Endothelial cell of umbilical vein (primary cell): ENCODE data around the gene TTYH2. TPM values are rescaled to one million over a fixed set of nuclear protein-coding genes. Genes with fewer than 3 reads are reported as not detected.

Source experiments
- BruUV-seq: library from RNA; stranded (reverse); fragments of 400-500 nt; replicated peaks from 2 replicates; lab custom pipeline; 2021; lab: Mats Ljungman, UMichigan
- CTCF ChIA-PET: fragments of 300-600, 350-600 bp; sonication (Branson Sonifier 250); formaldehyde crosslinking; loops from one replicate; lab custom pipeline; 2021; ENCODE audit warnings: antibody characterized with exemption, inconsistent platforms; lab: Charles Lee
- POLR2A ChIA-PET: fragments of 300-600, 350-600 bp; sonication (Branson Sonifier 250); formaldehyde crosslinking; loops from one replicate; lab custom pipeline; 2021; ENCODE audit warnings: antibody characterized with exemption, inconsistent platforms; lab: Charles Lee
- DNase-seq: peaks from one replicate; pipeline ENCODE4 v3.0.0-alpha.2; 2011; ENCODE audit warnings: low read depth, low spot score
- FAIRE-seq: peaks from 2 replicates; lab custom pipeline; 2011; peaks lifted over from hg19 to GRCh38; lab: Jason Lieb, UNC
- H2AFZ ChIP-seq: 2 replicates; pipeline ENCODE4 v1.6.0; 2012; ENCODE audit warnings: low read depth, low read length, control low read depth, inconsistent platforms
- H3K27ac ChIP-seq: 2 replicates; pipeline ENCODE4 v1.5.1; 2011; ENCODE audit warnings: low read depth, mild to moderate bottlenecking, control low read depth, low read length, moderate library complexity; ENCODE audit not compliant: insufficient read depth
- H3K27me3 ChIP-seq, 2 experiments: 2 replicates each; pipeline versions ENCODE4 v1.6.0 to v1.6.1; 2011; ENCODE audit warnings: low read length in 2 of 2, mixed read lengths in 1 of 2; ENCODE audit not compliant: control insufficient read depth in 2 of 2, insufficient read depth in 2 of 2
- H3K36me3 ChIP-seq, 2 experiments: 2 replicates in 1 of 2; 3 replicates in 1 of 2; pipeline ENCODE4 v1.5.1; 2011; ENCODE audit warnings: low read length in 2 of 2, mild to moderate bottlenecking in 1 of 2, moderate library complexity in 1 of 2; ENCODE audit not compliant: control insufficient read depth in 2 of 2, insufficient read depth in 2 of 2; ENCODE audit errors: extremely low read depth in 1 of 2
- H3K4me1 ChIP-seq: 3 replicates; pipeline ENCODE4 v1.5.1; 2011; ENCODE audit warnings: mild to moderate bottlenecking, low read length; ENCODE audit not compliant: control insufficient read depth, insufficient read depth; ENCODE audit errors: extremely low read depth
- H3K4me2 ChIP-seq: 2 replicates; pipeline ENCODE4 v1.6.1; 2011; ENCODE audit warnings: low read length, control low read depth, mixed read lengths; ENCODE audit not compliant: insufficient read depth
- H3K4me3 ChIP-seq, 3 experiments: fragments of 200-600 bp in 1 of 3; sonication (generic), shearing (Covaris generic) in 1 of 3; replicated peaks in 1 of 3; 2 replicates each; pipeline ENCODE4 v1.5.1; 2011 to 2016; ENCODE audit warnings: control low read depth in 3 of 3, low read length in 3 of 3, mild to moderate bottlenecking in 2 of 3, inconsistent platforms in 1 of 3, low read depth in 1 of 3, moderate library complexity in 1 of 3; ENCODE audit not compliant: insufficient read depth in 1 of 3
- H3K79me2 ChIP-seq: 2 replicates; pipeline ENCODE4 v1.6.0; 2012; ENCODE audit warnings: low read length, inconsistent platforms; ENCODE audit not compliant: control insufficient read depth, insufficient read depth
- H3K9ac ChIP-seq: replicated peaks from 2 replicates; pipeline ENCODE3; 2011; ENCODE audit warnings: low read length, control low read depth; ENCODE audit not compliant: insufficient read depth; ENCODE audit errors: extremely low read depth
- H3K9me1 ChIP-seq: replicated peaks from 3 replicates; pipeline ENCODE4 v1.6.0; 2011; ENCODE audit warnings: mild to moderate bottlenecking, low read length; ENCODE audit not compliant: control insufficient read depth, insufficient read depth; ENCODE audit errors: extremely low read depth
- H3K9me3 ChIP-seq: replicated peaks from 2 replicates; pipeline ENCODE4 v1.5.1; 2012; ENCODE audit warnings: low read length, inconsistent platforms; ENCODE audit not compliant: control insufficient read depth, insufficient read depth
- H4K20me1 ChIP-seq: replicated peaks from 2 replicates; pipeline ENCODE3; 2011; ENCODE audit warnings: mild to moderate bottlenecking, low read length; ENCODE audit not compliant: control insufficient read depth, insufficient read depth; ENCODE audit errors: extremely low read depth
- EZH2 ChIP-seq: IDR thresholded peaks from 2 replicates; pipeline ENCODE4 v1.6.1; 2012; ENCODE audit warnings: borderline replicate concordance, low read depth, mild to moderate bottlenecking, moderate library complexity, low read length, inconsistent platforms; ENCODE audit not compliant: severe bottlenecking
- FOS ChIP-seq: IDR thresholded peaks from 2 replicates; pipeline ENCODE4 v1.6.1; 2011; ENCODE audit warnings: mild to moderate bottlenecking, low read length, moderate library complexity, borderline replicate concordance; ENCODE audit not compliant: insufficient read depth
- GATA2 ChIP-seq: IDR thresholded peaks from 2 replicates; pipeline ENCODE4 v1.7.0; 2011; ENCODE audit warnings: low read depth, mild to moderate bottlenecking, moderate library complexity, mixed read lengths, low read length; ENCODE audit not compliant: insufficient read length, insufficient read depth
- JUN ChIP-seq: IDR thresholded peaks from 2 replicates; pipeline ENCODE4 v1.6.1; 2011; ENCODE audit warnings: borderline replicate concordance, low read depth; ENCODE audit not compliant: insufficient read length, insufficient read depth
- MAX ChIP-seq: IDR thresholded peaks from 2 replicates; pipeline ENCODE4 v1.6.1; 2011; ENCODE audit not compliant: insufficient read depth, insufficient read length
- MYC ChIP-seq: IDR thresholded peaks from one replicate; pipeline ENCODE4 v1.6.1; 2011; ENCODE audit warnings: mild to moderate bottlenecking, low read depth, low read length
- POLR2A ChIP-seq: IDR thresholded peaks from 2 replicates; pipeline ENCODE4 v1.6.1; 2012; ENCODE audit warnings: low read depth, mild to moderate bottlenecking, control low read depth, low read length
- POLR2AphosphoS5 ChIP-seq: IDR thresholded peaks from 2 replicates; pipeline ENCODE4 v1.6.1; 2012; ENCODE audit warnings: low read depth, mild to moderate bottlenecking, control low read depth, low read length, moderate library complexity; ENCODE audit not compliant: insufficient read depth
- dilution Hi-C: fragments of 300-500 bp; cut with MboI; formaldehyde crosslinking; loops from one replicate; pipeline ENCODE4 v1.15.0; 2019; ENCODE audit warnings: low sequenced_read_pairs; ENCODE audit not compliant: extremely low pct_ligation_motif_present
- intact Hi-C: fragments of 100-400 bp; cut with micrococcal nuclease; formaldehyde crosslinking; loops from one replicate; pipeline ENCODE4 v1.10.0; 2022
- polyA plus RNA-seq, 4 experiments: library from polyadenylated mRNA; depleted of rRNA in 3 of 4; stranded (reverse) in 3 of 4; unstranded in 1 of 4; fragments of >200 nt; gene quantifications; 2 replicates each; pipeline versions ENCODE4 v1.2.1 to v1.2.3, GENCODE V29; 2011 to 2012; ENCODE audit warnings: missing spikeins in 1 of 4
- total RNA-seq: library from RNA; stranded (reverse); gene quantifications from 2 replicates; pipeline ENCODE4 v1.2.3, GENCODE V29; 2021
- TF ChIP-seq, protein P1 (sequence below), 2 donors: IDR thresholded peaks; 1 replicate in 1 of 2; 2 replicates in 1 of 2; pipeline ENCODE4 v1.5.1; 2011; ENCODE audit warnings: low read length in 2 of 2, mild to moderate bottlenecking in 2 of 2, moderate library complexity in 2 of 2, control low read depth in 1 of 2, inconsistent platforms in 1 of 2, low read depth in 1 of 2; ENCODE audit not compliant: insufficient read depth in 1 of 2; ENCODE audit errors: extremely low read depth in 1 of 2

TTYH2 gene
- total and polyA plus RNA-seq, 2 donors (not counting 3 experiments of a cell fraction or from before 2014, with no cell fraction given) = 0.75 to 2.0 TPM

- dilution Hi-C loops = no loop called here
- no peak for FAIRE-seq
- H3K36me3 ChIP-seq = no peaks in the 10 kb centered on the region
- H3K9ac ChIP-seq = no peak overlapping the region
- no peak overlapping the region for H3K4me3 ChIP-seq
- no peaks in the 10 kb centered on the region for H4K20me1 ChIP-seq
- ChIA-PET POLR2A (no interaction called here), CTCF (interaction anchor here (0.9 kb wide), 1 partner anchor 19 kb away, joined by 4 read pairs; no protein-coding TSS in a partner anchor)
- H2AFZ ChIP-seq = no peak overlapping the region
- no peaks in the 10 kb centered on the region for H3K27me3 ChIP-seq
- H3K79me2 ChIP-seq = no peaks in the 10 kb centered on the region
- intact Hi-C loops = no loop called here
- no peaks in the 10 kb centered on the region for H3K9me1 ChIP-seq
- H3K4me2 ChIP-seq = no peak overlapping the region
- no peak overlapping the region for H3K27ac ChIP-seq
- no TSS peak for BruUV-seq
- no peaks in the 10 kb centered on the region for H3K9me3 ChIP-seq
- TF ChIP-seq, protein P1, sequence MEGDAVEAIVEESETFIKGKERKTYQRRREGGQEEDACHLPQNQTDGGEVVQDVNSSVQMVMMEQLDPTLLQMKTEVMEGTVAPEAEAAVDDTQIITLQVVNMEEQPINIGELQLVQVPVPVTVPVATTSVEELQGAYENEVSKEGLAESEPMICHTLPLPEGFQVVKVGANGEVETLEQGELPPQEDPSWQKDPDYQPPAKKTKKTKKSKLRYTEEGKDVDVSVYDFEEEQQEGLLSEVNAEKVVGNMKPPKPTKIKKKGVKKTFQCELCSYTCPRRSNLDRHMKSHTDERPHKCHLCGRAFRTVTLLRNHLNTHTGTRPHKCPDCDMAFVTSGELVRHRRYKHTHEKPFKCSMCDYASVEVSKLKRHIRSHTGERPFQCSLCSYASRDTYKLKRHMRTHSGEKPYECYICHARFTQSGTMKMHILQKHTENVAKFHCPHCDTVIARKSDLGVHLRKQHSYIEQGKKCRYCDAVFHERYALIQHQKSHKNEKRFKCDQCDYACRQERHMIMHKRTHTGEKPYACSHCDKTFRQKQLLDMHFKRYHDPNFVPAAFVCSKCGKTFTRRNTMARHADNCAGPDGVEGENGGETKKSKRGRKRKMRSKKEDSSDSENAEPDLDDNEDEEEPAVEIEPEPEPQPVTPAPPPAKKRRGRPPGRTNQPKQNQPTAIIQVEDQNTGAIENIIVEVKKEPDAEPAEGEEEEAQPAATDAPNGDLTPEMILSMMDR (IDR thresholded peaks at IDR 0.05; ENCODE audit: extremely low read depth in 1 of 2, insufficient read depth in 1 of 2, low read depth in 1 of 2, low read length in 2 of 2) = no peak
- no peak for TF ChIP-seq GATA2
- no peak for TF ChIP-seq POLR2A
- no peak for TF ChIP-seq MAX
- no peak for TF ChIP-seq FOS
- TF ChIP-seq JUN = no peak
- no peak for TF ChIP-seq EZH2
- TF ChIP-seq MYC = no peak
- TF ChIP-seq POLR2AphosphoS5 = no peak
- H3K4me1 ChIP-seq = no peaks in the 10 kb centered on the region
- no peak for DNase-seq
These were observed 5.1 kb downstream of the TTYH2 start for GRCh38 chr17:74218436-74218835.
